DMS 273 (cell line): Measurements from ENCODE around the gene CAND2.
"Not testable (repeated sequence)": the region's sequence is repeated elsewhere in the genome, so short reads cannot be mapped to it uniquely, and the experiment has no call there.

Experiments
- DNase-seq: peaks from one replicate; lab custom pipeline; 2025; ENCODE audit not compliant: unreplicated experiment; lab: John Stamatoyannopoulos, UW

The CAND2 gene

DNA sequence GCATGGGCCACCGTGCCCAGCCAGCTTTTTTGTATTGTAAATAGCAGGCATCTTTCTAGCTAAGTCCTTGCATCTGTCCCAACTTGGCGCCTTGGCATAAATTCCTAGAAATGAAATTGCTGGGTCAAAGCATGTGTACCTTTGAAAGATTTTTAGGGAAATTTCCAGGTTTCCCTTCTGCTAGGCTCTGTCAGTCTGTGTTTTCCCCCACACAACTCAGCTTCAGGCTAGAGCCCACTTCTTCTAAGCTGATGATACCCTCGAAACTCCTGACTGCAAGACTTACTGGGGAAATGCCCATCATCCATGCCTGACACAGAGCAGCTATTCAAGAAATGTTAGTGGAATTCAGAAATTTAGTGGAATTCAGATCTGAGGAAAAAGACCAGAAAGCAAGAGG is 55.7 kb downstream of the CAND2 start:
- DNase-seq: no peak

DNA sequence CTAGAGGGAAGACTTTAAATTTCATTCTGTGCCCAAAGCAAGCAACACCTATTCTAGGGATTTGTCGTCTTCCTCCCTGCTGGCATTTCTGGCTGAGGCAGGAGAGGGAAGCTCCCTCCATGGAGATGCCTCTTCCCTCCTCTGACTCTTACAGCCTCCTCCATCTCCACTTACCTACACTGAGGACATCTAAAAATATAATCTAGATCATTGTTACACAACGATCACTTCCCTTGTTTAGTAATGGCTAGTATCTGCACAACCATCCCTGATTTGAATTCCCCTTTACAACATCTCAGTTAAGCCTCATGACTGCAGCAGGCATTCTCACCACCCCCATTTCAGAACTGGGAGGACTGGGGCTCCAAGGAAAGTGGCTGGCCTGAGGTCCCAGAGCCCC is 57.4 kb downstream of the CAND2 start:
- DNase-seq: not testable (repeated sequence)

DNA sequence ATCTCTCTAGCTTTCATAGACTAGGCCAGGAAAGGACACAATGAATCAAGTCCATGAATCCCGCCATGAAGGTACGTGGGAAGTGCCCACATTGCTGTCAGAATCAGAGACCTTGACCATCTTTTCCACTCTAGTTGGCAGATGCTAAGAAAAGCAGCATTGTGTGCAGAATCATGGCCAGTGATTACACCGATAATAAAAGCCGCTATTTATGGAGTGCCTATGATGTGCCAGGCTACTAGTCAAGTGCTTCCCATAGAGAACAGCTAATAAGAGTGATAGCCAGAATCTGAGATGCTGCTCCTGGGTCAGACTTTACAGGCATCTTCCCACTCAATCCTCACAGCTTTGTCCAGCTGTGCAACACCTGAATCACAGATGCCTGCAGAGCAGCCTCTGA is 58.1 kb downstream of the CAND2 start:
- no peak for DNase-seq

DNA sequence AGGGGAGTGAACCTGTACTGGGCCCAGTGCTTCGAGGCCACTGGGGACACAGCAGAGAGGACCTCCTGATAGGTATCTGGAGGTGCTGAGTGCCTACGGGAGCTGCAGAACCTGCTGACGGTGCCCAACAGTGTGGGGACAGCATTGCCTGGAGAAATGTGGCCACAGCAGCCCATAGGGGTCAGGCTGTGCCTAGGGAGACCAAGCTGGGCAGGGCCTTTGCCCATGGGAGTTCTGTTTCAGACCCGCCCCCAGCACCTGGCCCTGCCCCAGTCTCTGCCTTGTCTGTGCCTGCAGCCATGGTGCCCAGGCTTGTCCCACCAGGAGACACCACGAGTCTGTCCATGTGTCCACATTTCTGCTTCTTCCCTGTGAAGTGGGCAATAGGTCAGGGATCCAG is 60.1 kb downstream of the CAND2 start:
- DNase-seq: no peak

DNA sequence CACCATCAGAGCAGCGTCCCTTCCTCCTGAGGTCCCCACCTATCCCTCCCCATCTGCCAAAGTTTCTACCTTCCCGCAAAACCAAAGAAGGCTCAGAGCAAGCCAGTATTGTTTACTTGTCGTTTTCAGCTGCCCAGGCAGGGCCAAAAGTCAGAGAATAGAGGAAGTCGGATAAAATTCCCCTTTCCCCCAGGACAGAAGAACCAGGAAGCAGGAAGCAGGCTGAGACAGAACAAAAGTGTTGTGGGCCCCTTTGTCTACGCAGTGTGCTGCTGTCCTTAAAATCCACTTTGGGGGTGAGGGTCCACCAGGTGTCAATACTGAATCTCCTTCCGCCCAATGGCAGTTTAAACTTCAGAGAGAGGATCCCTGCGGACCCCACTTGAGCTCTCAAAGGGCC is 63.4 kb downstream of the CAND2 start:
- DNase-seq: no peak

DNA sequence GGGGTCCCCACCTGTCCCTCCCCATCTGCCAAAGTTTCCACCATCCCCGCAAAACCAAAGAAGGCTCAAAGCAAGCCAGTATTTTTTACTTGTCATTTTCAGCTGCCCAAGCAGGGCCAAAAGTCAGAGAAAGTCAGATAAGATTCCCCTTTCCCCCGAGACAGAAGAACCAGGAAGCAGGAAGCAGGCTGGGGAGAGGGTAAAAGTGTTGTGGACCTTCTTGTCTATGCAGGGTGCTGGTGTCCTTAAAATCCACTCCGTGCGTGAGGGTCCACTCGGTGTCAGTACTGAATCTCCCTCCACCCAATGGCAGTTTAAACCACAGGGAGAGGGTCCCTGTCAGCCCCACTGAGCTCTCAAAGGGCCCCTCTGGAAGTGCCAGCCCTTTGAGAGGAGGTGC is 65.1 kb downstream of the CAND2 start:
- DNase-seq: no peak

DNA sequence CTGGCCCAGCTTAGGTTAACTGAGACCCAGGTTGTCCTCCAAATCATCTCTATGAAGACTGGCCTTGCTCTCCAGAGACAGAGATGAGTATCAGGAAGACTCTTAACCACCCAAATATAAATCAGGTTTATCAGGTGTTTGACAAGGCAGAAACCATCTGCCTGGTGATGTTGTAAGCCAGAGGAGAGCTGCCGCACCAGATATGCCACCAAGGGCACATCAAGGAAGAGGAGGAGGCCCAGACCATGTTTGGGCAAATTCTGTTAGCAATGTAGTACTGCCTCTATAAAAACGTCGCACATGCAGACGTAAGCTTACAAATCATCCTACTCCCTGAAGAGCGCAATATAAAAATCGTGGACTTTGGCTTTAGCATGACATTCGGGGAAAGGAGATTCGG is 65.9 kb downstream of the CAND2 start:
- DNase-seq: no peak

DNA sequence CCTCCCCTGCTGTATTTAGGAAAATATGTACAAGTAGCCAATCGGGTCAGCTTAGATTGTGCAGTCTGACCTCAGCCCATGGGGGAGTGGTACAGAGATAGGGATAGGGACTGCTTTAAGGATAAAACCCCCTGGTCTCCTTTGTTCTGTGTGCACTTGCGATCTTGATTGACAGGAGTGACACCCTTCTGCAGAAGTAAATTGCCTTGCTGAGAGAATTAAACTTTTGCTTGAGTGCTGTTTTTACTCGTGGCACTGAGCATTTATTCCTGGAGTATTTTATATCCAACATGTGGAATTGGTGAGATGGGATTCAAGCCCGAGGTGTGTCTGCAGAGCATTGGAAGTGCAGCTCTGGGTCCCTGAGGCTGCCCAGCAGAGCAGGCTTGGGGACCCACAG is 68.8 kb downstream of the CAND2 start:
- DNase-seq: no peak

DNA sequence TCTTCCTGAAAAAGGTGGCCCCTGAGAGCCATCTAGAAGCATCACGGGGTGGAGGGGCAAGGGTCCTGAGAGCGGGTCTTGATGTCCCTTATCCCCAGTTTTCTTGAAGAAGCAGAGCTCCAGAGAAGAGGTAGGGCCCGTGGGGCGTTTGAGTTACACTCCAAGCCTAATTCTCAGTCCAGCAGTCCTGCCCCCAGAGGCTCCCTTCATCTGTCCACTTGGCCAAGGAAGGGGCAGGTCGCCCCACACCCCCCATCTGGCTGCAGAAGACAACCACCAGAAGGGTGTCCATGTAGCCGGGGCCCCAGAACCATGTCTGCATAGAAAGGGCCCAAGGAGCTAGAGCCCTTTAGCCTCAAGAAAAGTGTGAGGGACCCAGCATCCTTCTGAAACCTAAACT is 70.4 kb downstream of the CAND2 start:
- DNase-seq: no peak

DNA sequence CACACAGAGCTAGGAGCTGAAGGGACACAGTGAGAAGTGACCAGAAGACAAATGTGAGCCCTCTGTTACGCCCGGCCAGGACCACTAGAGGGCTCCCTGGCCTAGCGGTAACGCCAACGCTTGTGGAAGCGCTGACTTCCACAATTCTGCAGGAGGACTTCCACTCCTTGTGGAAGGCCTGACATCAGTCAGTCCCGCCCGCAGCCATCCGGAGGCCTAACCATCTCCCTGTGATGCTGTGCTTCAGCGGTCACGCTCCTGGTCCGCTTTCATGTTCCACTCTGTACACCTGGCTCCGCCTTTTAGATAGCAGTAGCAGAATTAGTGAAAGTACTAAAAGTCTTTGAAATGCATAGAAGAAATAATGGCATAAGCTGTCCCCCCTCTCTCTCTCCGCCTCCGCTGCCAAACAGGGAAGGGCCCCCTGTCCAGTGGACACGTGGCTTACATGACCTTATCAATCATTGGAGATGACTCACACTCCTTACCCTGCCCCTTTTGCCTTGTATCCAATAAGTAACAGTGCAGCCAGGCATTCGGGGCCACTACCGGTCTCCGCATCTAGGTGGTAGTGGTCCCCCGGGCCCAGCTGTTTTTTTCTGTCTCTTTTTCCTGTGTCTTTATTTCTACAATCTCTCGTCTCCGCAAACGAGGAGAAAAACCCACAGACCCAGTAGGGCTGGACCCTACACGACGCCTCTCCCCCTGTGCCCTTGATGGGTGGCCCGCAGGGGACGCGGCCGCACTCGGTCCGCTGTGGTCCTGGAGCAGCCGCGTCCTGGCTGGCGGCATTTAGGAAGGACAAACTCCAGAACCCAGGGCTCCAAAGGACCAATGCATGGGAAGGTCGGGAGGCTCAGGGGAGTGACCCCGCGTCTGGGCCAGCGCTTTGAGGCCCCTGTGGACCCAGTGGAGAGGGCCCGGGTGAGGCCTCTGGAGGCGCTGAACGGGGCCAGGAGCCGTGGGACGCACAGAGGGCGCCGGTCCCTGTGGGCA is 71.9 kb downstream of the CAND2 start:
- peak; percentile 88 for DNase-seq

DNA sequence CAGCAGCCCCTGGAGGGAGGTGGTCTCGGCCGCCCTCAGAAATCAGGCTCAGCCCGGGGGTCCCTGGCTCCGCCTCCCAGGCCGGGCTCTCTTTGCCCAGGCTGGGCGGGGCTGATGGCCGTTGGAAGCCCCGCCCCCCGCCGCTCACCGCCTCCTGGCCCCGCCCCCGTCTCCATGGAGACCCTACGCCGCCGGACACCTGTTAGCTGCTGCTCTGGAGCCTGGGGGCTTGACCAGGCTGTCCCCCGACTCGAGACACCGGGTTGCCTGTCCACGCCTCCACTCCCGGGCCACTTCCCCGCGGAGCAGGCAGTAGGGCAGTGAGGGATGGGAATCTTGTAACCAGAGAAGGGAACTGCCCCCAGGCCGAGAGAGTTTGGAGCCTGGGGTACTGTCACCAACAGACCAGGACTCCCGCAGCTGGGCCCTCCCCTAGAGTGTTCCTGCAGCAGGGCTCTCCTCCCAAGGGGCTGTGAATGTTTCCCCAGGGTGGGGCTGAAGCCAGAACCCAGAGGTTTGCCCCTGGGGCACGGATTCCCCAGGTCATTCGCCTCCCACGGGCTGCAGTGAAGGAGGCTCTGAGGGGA is 72.6 kb downstream of the CAND2 start:
- DNase-seq: peak; percentile 33

DNA sequence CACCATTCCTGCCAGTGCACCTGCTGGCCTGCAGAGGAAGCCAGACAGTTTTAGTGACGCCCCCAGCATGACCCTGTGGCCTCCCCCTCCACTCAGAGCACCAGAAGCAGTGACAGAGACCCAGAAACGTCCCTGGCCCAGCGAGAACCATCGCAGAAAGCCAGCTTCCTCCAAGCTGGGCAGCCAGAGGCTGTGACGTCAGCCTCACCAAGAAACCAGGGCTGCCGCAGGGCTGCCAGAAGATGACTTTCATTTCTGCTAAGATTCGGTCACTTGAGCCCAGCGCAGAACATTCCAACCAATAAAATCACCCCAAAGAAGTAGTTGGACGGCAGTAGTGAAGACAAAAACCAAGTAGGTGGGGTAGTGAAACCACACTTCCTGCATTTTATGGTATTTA is 74.5 kb downstream of the CAND2 start:
- no peak for DNase-seq

DNA sequence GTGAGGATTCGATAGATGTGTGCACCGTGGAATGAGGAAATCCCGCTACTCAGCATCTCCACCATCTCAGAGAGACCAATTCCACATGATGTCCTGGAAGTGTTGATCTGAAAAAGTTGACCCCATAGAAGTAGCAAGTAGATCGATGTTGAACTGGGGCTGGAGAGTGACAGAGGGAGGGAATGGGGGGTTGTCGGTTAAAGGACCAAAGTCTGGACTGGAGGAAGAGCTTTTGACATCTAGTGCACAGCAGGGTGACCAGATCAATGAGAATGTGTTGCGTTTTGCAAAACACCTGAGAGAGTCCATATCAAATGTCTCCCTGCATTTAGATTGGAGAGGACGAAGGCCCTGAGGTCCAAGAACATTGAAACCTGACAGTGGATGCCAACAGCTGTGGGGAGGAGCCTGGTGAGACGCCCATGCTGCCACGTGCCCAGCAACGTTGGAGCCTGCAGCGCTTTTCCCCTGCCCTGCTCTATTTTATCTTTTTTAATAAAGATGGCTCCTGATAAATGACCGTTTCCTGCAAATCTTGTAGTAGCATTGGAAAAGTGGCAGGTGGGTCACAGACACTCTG is 75.0 kb downstream of the CAND2 start:
- DNase-seq: no peak

DNA sequence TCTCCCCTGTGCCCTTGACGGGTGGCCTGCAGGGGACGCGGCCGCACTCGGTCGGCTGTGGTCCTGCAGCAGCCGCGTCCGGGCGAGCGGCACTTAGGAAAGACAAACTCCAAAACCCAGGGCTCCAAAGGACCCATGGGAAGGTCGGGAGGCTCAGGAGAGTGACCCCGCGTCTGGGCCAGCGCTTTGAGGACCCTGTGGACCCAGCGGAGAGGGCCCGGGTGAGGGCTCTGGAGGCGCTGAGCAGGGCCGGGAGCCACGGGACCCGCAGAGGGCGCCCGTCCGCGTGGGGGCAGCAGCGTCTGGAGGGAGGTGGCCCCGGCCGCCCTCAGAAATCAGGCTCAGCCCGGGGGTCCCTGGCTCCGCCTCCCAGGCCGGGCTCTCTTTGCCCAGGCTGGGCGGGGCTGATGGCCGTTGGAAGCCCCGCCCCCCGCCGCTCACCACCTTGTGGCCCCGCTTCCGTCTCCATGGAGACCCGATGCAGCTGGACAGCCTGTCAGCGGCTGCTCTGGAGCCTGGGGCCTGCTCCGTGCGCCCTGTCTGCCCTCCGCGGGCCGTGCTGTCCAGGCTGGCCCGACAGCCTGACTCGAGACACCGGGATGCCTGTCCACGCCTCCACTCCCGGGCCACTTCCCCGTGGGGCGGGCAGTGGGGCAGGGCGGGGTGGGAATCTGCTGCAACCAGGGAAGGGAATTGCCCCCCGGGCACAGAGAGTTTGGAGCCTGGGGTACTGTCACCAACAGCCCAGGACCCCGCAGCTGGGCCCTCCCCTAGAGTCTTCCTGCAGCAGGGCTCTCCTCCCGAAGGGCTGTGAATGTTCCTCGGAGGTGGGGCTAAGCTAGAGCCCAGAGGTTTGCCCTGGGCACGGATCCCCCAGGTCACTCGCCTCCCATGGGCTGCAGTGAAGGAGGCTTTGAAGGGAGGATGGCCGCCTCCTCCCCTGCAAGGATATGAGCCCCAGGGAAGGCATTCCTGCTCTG is 79.7 kb downstream of the CAND2 start:
- no peak for DNase-seq

DNA sequence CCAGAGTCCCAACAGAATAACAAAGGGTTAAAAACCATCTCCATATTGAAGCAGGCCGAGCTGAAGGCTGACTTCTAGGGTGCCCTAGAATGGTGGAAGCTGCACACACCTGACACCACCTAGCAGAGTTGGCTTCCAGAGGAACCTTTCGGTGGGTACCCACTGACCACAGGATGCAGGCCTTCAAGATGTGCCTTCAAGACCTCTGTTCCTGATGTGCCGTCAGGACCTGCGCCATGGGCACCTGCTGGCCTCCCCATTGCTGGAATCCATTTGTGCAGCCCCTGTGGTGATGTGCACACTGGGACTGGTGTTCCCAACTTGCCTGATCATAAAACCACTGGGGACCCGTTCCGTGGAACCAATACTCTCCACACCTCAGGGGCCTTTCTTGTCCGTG is 80.6 kb downstream of the CAND2 start:
- no peak for DNase-seq

DNA sequence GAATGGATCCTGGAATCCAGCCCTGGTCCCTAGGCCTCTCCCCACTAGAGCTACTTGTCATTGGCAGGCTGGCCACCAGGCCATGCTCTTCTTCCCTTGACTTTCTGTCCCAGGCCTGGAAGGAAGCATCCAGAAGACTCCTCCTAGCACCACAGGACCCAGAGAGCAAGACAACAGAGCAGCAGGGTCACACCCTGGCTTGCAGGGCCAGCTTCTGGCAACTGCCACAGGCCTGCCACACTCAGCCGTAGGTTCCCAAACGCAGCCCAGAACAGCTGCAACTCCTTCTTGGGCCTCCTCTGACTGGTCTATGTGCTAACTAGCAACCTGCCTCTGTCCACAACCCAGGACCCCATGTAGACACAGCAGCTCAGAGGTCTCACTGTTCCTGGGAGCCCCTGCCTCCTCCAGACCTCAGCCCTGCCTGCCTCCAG is 81.7 kb downstream of the CAND2 start:
- no peak for DNase-seq

DNA sequence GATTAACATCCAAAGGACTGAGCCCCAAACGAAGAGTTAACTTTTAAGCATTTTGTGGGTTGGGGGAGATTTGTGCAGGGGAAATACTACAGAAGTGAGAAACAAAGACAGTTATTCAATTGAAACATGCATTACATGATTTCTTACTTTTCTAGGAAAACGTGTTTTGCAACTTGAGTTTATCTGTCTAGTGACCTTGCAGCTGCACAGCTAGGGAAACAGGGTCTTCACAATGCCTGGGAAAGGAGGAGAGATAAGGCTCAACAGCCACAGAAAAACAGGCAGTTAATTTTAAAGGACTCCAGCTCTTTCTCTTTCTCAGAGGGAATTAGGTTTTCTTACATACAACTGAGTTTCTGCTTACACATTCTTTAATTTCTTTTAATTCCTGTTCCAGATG is 82.3 kb downstream of the CAND2 start:
- not testable (repeated sequence) for DNase-seq

DNA sequence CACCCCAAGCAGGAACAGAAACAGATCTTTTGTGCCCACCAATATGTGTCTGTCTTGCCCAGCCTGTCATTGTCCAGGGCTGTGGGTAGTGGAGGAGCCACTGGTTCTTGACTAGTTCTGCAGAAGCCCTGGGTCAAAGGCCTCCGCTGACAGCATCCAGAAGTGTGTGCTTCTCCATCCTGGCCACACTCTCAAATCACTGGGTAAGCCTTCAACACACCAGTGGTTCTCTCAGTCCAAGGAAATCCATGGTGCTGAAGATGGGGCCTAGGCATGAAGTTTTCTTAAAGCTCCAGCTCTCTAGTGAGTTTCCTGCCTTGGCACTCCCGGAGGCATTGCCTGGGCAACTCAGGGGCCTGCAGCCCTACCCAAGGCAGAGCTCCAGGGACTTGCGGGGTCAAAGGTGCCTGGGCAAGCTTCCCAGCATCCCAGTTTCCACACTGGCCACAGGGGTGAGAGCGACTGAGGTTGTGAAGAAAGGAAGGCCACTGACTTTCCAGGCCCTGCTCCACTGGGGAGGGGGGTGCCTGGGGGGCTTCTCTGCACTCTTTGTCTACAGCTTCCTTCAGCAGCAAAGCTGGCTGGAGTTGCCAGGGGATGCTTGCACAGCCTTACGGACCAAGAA is 82.8 kb downstream of the CAND2 start:
- DNase-seq: no peak

DNA sequence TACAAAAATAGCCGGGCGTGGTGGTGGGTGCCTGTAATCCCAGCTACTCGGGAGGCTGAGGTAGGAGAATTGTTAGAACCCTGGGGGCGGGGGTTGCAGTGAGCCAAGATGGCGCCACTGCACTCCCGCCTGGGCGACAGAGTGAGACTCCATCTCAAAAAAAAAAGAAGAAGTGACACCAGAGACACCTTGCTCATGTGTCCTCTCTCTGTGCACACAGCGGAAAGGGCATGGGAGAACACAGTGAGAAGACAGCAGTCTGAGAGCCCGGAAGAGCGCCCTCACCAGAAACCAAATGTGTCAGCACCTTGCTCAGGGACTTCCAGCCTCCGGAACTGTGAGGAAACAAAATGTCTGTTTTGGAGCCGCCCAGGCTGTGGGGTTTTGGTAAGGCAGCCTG is 85.4 kb downstream of the CAND2 start:
- DNase-seq: not testable (repeated sequence)
